Esophagus muscularis mucosa (tissue), 4 donors: ENCODE measurements around the gene RAB19. TPM values are rescaled to one million over a fixed set of nuclear protein-coding genes. Genes with fewer than 3 reads are reported as not detected.

Experiments used
- DNase-seq: peaks from one replicate; pipeline ENCODE4 v3.0.0-alpha.2; 2017; ENCODE audit errors: extremely low spot score
- H3K27ac ChIP-seq, 4 donors: fragments of 200-600 bp; sonication (generic); replicated peaks in 1 of 4; 1 replicate in 3 of 4; 2 replicates in 1 of 4; pipeline ENCODE4 v1.5.1; 2016 to 2019; ENCODE audit warnings: mild to moderate bottlenecking in 1 of 4
- H3K27me3 ChIP-seq, 4 donors: fragments of 200-600 bp; sonication (generic); one replicate each; pipeline versions ENCODE4 v1.5.1 to v1.6.0; 2016 to 2019
- H3K36me3 ChIP-seq, 4 donors: fragments of 200-600 bp; sonication (generic); one replicate each; pipeline ENCODE4 v1.5.1; 2016 to 2019
- H3K4me1 ChIP-seq, 4 donors: fragments of 200-600 bp; sonication (generic); one replicate each; pipeline ENCODE4 v1.5.1; 2016 to 2019
- H3K4me3 ChIP-seq, 4 donors: fragments of 200-600 bp; sonication (generic); 1 replicate in 2 of 4; 2 replicates in 2 of 4; pipeline ENCODE4 v1.5.1; 2016 to 2019; ENCODE audit warnings: mild to moderate bottlenecking in 4 of 4, moderate library complexity in 1 of 4
- H3K9me3 ChIP-seq, 4 donors: fragments of 200-600 bp; sonication (generic); 1 replicate in 3 of 4; 2 replicates in 1 of 4; pipeline ENCODE4 v1.5.1; 2016 to 2019
- CTCF ChIP-seq, 3 experiments: fragments of 200-600 bp in 2 of 3; fragments of 450-650 bp in 1 of 3; sonication (generic) in 2 of 3; IDR thresholded peaks; one replicate each; pipeline ENCODE4 v1.5.1; 2017 to 2019; ENCODE audit warnings: antibody characterized with exemption in 3 of 3, mild to moderate bottlenecking in 2 of 3, moderate library complexity in 1 of 3
- EP300 ChIP-seq: sonication (generic); formaldehyde crosslinking; IDR thresholded peaks from one replicate; pipeline ENCODE4 v1.6.1; 2017; ENCODE audit warnings: antibody characterized with exemption
- POLR2A ChIP-seq: fragments of 450-650 bp; IDR thresholded peaks from one replicate; pipeline ENCODE4 v1.6.1; 2017; ENCODE audit warnings: antibody characterized with exemption, moderate library complexity, mild to moderate bottlenecking, low read depth
- POLR2AphosphoS5 ChIP-seq, 2 donors: sonication (generic); formaldehyde crosslinking; IDR thresholded peaks; one replicate each; pipeline ENCODE4 v1.6.1; 2017; ENCODE audit warnings: antibody characterized with exemption in 2 of 2
- WGBS: methylation state at CpG from one replicate; pipeline ENCODE4 v1.1.5; 2018; 5-methylcytosine and 5-hydroxymethylcytosine counted together
- intact Hi-C: fragments of 100-400 bp; cut with DNase I; formaldehyde crosslinking; loops from one replicate; pipeline ENCODE4 v1.15.1; 2023
- total RNA-seq, 4 donors: library from RNA; depleted of rRNA; stranded (reverse); fragments of >200 nt; gene quantifications; one replicate each; pipeline versions ENCODE4 v1.1.0 to v1.2.1, GENCODE V29; 2016

RAB19 gene
- total RNA-seq, 4 donors from 2014 or later, result not detected

GRCh38 chr7:140390034-140390433 lies 13.8 kb upstream of the RAB19 start:
- DNase-seq, result no peak
- 81% methylated on average over 4 of the region's 4 CpGs for WGBS
- no peak overlapping the region for H3K27ac ChIP-seq

GRCh38 chr7:140390466-140391190 lies 13.2 kb upstream of the RAB19 start:
- Histone ChIP-seq H3K27ac (no peak overlapping the region), H3K4me3 (no peak overlapping the region), H3K27me3 (no peaks in the 10 kb centered on the region), H3K4me1 (peaks cover 0 to 25% (median 11%) of the 10 kb centered on the region in 4 donors), H3K36me3 (peaks cover 0 to 9% (median 1%) of the 10 kb centered on the region in 4 donors), H3K9me3 (no peaks in the 10 kb centered on the region)
- intact Hi-C loops, result loop anchor here (10.0 kb wide), 1 partner anchor 284 kb away; the partner anchor contains the start of gene ADCK2
- TF ChIP-seq CTCF (IDR thresholded peaks at IDR 0.05) (no peak), POLR2A (no peak), EP300 (no peak), POLR2AphosphoS5 (IDR thresholded peaks at IDR 0.05) (no peak)
- 90% methylated on average over 8 of the region's 8 CpGs for WGBS
- DNase-seq, result no peak

More at GRCh38 chr7:140390034-140390433, 13.8 kb upstream of the RAB19 start:
- peaks cover 0 to 31% (median 17%) of the 10 kb centered on the region in 4 donors for H3K4me1 ChIP-seq
- H3K36me3 ChIP-seq, result peaks cover 0 to 9% (median 1%) of the 10 kb centered on the region in 4 donors
- H3K9me3 ChIP-seq, result no peaks in the 10 kb centered on the region
- TF ChIP-seq CTCF (IDR thresholded peaks at IDR 0.05) (no peak), POLR2AphosphoS5 (IDR thresholded peaks at IDR 0.05) (no peak), POLR2A (no peak), EP300 (no peak)
- intact Hi-C loops, result loop anchor here (10.0 kb wide), 1 partner anchor 285 kb away; the partner anchor contains the start of gene ADCK2
- no peak overlapping the region for H3K4me3 ChIP-seq
- no peaks in the 10 kb centered on the region for H3K27me3 ChIP-seq

GRCh38 chr7:140391634-140392033 lies 12.2 kb upstream of the RAB19 start:
- 88% methylated on average over 1 of the region's 1 CpG for WGBS
- H3K4me3 ChIP-seq, result no peak overlapping the region
- H3K9me3 ChIP-seq, result no peaks in the 10 kb centered on the region
- no peak for TF ChIP-seq CTCF (IDR thresholded peaks at IDR 0.05)
- TF ChIP-seq EP300, result no peak
- TF ChIP-seq POLR2A, result no peak
- no peak for TF ChIP-seq POLR2AphosphoS5 (IDR thresholded peaks at IDR 0.05)
- H3K27ac ChIP-seq, result no peak overlapping the region
- intact Hi-C loops, result loop anchor here (10.0 kb wide), 1 partner anchor 283 kb away; the partner anchor contains the start of gene ADCK2
- peaks cover 0 to 1% (median under 1%) of the 10 kb centered on the region in 4 donors for H3K36me3 ChIP-seq
- no peak for DNase-seq
- no peaks in the 10 kb centered on the region for H3K27me3 ChIP-seq
- H3K4me1 ChIP-seq, result peaks cover 4 to 29% (median 16%) of the 10 kb centered on the region in 4 donors

- intact Hi-C loops, result loop anchor here (10.0 kb wide), 1 partner anchor 281 kb away; the partner anchor contains the start of gene ADCK2
- no peak for TF ChIP-seq EP300
- TF ChIP-seq CTCF (IDR thresholded peaks at IDR 0.05), result no peak
- no peak for TF ChIP-seq POLR2AphosphoS5 (IDR thresholded peaks at IDR 0.05)
- no peak for TF ChIP-seq POLR2A
- H3K4me3 ChIP-seq, result no peak overlapping the region
- no peak overlapping the region for H3K27ac ChIP-seq
- 98% methylated on average over 12 of the region's 12 CpGs for WGBS
- no peak for DNase-seq
- peaks cover 8 to 43% (median 30%) of the 10 kb centered on the region in 4 donors for H3K4me1 ChIP-seq
- H3K27me3 ChIP-seq, result no peaks in the 10 kb centered on the region
- no peaks in the 10 kb centered on the region for H3K9me3 ChIP-seq
- H3K36me3 ChIP-seq, result no peaks in the 10 kb centered on the region
Observed at GRCh38 chr7:140393756-140394306, 10.0 kb upstream of the RAB19 start.
